DMS153 treated with DMSO at 0.1 percent for 48 hours (cell line): ENCODE results near the gene ADAM12.

Experiments used
- DNase-seq: peaks from one replicate; lab custom pipeline; 2025; ENCODE audit not compliant: unreplicated experiment; lab: John Stamatoyannopoulos, UW

Gene ADAM12

DNA sequence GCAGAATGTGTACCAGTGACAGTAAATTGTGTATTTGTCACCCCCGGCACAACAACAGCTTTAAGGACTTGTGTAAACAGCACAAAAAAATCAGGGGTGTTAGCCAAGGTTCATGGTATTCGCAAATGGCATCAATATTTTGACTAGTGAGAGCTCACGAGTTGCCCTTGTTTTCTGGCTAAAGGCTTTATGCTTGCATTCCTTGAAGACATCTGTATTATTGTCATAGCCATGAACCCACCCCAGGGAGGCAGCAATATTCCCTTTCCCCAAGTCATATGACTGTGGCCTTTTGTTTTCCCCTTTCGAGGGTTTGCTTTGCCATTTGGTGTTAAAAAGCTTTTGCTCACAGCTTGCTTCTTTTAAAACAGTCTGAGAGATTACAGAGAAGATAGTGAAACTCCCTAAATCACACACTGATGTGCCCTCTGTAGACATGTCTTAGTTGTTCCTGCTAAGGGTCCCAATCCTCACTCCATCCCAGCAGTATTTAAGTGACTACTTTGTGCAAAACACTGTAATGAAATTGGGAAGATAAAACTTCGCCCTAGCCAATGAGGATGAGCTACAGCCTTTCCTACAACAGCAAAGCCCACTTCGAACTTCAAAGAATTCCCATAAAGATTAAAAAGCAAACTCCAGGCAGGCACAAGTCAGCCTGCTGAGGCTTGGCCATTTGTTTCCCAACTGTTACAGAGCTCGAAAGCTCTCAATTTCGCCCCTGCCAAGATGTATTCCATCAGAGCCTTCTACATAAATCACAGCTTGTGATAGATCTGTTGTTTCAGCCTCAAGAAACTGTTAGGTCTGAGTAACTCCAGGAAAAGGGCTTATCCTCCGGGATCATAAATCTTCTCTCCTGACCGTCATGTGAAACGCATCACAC is 172.3 kb downstream of the ADAM12 start:
- no peak for DNase-seq

DNA sequence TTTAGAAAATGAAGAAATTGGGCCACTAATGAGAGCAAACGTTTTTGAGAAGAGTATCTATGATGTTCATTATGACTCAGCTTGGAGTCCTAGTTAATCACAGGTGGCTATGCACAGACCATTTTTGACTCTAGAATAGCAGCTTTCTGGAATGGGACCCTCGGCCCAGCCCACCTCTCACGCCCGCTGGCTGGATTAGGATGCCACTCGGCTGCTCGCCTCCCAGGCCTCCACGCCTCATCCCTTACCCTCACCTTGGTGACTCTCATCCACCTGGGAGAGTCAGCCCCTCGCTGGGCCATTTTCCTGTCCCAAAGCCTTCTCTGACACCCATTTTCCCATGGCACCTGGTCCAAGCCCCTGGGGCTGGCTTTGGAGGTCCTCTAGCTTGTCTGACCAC is 173.6 kb downstream of the ADAM12 start:
- no peak for DNase-seq

DNA sequence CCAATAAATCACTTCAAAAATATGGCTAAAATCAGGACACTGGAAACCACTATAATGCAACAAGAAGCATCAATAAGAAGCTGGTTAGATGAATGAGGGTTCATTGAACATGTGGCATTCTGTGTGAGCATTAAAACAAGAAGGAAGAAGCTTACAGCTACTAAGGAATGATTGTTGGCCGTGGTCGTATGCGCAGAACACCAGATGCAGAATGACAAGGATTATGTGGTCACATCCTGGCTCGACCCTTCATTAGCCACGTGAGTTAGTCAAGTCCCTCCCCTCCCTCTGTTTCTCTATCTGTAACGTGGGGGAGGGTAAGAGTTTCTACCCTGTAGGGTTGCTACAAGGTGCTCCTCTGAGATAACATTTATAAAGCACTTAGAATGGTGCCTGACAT is 174.3 kb downstream of the ADAM12 start:
- DNase-seq = no peak

DNA sequence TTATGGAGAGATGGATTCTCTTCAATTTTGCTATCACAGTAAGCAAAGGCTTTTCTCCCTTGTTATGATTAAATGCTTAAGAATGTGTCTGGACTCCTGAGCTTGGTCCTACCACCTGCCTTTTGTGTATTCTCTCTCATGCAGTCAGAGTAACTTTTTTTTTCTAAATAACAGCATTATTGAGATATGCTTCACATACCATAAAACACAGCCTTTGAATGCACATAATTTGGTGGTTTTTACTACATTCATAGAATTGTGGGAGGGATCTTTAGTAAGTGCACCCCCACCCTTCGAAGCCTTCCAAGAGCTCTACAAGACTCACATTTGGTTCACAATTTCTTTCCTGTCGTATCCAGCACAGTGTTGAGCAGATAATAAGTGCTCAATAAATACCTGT is 175.5 kb downstream of the ADAM12 start:
- DNase-seq = no peak

DNA sequence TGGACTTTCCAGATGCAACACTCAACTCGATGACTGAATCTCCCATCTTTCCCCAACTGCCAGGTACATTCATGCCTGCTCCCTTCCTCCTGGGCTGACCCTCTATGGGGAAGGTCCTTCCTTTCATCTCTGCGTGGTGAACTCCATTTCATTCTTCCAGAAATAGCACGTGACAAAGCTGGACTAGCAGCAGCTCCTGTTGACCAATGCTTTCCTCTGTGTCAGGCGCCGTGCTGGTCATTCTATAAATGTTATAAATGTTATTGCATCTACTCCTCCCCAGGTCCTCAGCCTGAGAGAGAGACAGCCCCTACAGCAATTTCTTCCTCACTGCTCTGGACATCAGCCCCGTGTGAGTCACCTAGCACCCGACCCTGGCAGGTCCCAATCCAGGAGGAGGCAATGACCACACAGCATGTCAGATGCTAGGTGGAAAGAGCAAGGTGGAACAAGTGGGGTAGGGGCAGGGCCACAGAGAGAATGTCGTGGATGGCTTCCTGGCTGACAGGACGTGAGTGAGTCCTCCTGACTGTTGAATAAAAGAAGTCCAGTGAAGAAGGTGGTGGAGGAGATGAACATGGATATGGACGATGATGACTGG is 178.1 kb downstream of the ADAM12 start:
- DNase-seq = no peak

DNA sequence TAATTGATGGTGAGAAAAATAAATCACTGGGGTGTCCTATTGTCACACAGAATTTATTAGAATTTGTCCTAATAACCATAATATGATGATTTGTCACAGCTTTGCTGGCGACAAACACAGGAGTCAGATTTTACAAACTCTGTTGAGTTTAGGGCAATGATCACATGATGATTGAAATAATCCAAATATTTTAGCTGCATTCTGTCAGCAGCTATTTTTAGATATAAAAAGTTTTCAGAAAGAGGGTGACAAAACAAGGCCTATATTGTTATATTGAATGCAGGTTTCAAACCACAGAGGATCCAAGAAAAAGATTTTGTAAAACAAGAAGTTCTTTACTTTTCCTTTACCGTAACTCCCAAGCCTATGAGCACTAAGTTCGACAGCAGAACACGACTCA is 178.8 kb downstream of the ADAM12 start:
- DNase-seq = no peak

DNA sequence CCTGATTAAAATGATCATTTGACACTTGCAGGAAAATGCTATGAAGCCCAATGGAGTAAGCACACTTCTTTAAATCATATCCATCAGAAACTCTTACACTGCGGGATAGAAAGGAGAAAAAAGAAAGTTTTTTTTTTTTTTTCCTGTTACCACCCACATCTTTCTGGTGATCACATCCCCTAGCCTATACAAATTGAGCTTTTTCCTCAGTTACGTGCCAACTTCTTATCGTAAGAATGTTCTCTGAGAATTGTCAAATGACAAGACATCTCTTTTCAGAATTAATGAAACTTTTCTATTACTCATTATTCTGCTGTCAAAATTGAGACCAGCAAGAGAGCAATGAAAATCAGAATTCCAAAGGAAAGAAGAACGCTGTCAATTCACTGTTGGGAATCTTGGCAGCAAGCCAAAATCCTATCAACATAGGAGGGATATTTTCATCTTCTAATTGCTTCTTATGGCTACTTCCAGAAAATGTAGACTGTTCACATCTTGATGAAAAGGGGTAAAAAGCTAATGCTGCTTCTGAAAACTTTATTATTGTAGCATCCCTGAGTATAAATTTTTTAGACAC is 179.5 kb downstream of the ADAM12 start:
- DNase-seq = no peak

DNA sequence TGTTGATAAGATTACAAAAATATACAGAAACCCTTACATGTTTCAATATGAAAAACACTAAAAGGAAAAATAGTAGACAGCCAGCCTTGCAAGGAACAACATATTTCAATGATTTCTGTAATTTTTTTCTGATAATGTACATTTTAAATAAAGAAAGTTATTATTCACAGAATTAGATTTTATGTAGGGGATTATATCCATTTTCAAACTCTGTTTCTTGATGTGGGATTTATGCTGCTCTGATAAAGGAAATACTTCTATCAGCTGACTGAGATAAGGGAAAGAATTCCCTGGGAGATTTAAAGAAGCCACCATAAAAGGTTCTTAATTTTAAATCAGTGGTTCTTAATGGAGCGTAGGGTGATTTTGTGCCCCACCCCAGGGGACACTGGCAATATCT is 180.4 kb downstream of the ADAM12 start:
- no peak for DNase-seq

DNA sequence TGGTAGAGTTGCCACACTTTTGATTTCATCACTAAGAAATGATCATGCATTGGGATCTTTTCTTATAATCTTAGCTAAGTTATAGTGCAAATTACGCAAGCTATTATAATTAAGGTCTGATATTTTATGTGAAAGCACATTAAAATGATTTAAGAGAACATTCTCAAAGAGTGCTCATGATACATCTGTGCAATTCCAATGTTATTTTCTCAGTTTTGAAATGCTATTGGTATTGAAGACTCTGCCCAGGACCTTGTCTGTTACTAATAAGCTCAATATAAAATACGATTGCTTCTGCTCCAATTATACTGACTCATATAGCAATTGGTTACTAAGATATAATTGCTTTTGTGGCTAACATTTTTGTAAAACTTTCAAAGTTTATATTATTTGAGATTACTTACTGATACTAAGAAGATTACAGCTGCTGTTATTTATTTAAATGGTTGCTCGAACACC is 180.9 kb downstream of the ADAM12 start:
- no peak for DNase-seq

DNA sequence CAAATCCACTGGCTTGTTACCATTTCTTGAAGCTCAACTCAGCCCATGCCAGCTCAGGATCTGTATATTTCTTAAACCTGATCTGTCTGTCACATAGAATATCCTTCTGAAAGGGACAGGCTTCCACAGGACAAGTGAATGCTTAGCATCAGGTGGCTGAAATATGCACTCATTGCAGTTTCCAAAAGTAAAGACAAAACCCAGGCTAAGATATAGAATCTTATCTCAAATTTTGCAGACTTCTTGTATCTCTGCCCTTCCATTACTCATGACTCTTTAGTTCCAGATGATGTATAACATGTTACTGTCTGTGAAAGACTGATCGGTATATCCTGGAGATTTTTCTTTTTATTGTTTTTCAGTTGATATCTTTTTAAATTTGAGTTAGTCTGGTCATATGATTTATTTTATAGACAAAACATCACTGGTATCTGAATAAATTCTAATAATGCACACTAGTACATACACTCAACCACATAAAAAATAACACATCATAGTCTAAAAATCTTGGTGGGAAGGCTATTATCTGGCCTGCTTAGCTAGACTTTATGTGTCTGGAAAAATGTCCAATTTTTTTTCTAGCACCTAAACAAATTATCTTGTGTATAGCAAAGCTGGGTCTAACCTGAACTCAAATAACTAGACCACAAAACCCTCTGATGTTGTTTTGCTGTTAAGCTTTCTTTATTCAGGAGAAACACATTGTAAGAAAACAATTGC is 182.6 kb downstream of the ADAM12 start:
- DNase-seq = no peak

DNA sequence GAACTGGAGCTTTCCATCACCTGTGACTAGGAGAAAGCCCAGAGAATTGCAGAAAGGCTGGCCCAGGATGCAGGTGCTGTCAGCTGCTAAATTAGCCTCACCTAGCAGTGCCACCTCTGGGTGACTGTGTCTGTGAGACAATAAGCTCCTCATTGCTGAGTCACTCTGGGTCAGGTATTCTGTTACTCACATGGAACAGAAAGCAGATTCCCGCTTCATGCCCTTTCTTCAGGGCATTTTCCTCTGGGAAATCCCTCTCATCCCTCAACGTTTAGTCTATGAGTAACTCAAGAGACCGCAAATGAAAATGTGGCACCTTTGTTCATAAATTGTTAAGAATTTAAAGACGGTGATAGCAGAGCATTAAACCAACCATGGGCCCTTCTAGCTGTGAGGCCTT is 184.0 kb downstream of the ADAM12 start:
- no peak for DNase-seq

DNA sequence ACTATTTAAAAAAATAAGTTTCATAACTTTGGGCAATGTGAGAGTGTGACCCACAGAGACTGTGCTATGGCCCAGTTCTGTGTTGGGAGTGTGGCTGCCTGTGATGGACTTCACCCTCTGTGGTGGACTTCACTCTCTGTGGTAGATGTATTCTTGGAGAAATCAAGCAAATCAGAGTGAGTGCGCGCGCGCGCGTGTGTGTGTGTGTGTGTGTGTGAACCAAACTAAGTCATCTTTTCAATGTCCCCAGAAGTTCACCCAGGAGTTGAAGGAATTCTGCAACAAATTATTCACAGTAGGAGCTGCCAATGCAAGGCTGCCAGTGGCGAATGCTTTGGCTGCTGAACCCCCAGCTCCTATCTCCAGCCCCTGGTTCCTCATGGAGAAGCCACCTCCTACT is 184.5 kb downstream of the ADAM12 start:
- DNase-seq = no peak

DNA sequence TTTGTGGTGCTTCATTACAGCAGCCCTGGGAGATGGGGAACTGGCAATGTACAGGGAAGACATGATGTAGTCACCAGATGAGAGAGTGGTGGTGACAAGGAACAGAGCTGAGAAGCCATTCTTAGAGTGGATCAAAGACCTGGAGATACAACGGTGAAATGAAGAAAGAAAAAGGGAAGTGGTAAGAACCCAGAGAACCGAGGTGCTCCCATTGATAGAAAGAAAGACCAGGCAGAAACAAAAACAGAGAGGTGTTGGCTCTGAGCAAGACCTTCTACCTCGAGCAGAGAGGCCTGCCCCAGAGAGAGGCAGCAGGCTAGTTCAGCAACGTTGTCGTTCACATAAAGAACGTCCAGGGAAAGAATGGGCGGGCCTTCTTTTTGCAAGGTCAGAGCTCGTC is 186.7 kb downstream of the ADAM12 start:
- DNase-seq = no peak

DNA sequence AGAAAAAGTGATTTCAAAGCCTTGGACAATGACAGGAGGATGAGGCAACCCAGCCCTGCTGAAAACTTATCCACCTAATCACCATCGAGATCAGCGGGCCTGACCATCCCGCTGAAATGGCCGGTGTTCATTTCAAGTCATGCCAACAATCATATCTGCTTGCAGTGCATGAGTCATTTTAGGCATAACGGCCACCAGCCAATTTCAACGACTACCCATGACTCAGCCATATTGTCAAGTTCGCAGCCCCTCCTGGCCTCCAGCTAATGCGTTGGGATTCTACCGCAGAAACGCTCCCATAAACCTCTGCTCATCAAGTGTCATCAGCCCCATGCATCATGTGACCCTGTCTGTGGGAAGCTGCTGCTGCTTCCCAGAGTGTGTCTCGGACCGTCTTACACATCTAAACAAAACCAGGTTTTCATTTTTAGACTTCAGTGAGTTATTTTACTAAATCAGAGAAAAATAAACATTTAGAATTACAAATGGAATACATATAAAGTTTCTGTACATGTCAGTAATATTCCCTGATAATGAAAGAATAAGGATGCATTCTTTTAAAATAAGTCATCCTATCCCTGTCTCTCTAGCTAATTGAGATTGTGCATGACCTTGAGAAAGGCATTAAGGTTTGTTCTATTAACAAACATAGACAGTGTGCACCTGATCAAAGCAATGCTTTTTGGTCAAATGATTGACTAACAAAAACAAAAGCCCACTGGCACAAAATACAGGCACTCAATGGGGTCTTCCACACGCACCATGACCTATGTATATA is 188.9 kb downstream of the ADAM12 start:
- no peak for DNase-seq

DNA sequence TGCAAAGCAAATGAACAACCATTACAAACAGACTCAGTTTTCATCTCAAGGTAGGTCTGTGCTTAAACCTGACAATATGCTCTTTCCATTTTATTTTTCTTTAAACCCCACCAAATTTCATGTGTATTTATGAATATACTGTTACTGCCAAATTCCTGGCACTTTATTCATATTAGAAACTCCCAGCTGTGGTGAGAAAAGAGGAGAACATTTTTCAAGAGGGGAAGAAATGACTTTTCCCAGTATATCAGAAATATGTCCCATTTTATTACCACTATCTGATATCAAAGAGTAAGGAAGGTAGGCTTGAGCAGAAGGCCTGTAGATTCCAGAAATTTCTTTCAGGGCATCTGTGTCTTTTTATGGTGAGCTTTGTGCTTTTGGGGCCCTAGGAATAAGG is 189.6 kb downstream of the ADAM12 start:
- no peak for DNase-seq

DNA sequence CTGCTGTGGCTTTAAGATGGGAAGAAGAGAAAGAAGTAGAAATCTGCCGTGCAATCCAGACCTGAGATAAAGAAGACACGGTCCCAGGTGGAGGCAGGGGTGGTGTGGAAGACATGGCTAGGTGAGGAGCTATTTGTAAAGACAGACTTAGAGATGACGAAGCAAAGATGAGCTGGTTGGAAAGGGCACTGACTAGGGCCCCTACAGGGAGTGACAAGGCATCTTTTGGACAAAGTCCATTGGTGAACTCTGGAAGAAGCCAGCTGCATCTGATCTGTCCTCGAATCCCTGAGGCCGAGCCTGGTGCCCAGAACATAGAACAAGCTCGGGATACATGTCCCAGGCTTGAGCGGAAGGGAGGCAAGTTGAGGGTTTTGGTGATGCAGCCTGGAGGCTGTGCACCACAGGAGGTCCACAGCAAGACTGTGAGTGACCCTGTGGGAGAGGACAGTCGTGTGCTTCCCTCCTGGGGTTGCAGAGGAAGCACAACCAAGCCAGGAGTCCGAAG is 191.2 kb downstream of the ADAM12 start:
- no peak for DNase-seq

DNA sequence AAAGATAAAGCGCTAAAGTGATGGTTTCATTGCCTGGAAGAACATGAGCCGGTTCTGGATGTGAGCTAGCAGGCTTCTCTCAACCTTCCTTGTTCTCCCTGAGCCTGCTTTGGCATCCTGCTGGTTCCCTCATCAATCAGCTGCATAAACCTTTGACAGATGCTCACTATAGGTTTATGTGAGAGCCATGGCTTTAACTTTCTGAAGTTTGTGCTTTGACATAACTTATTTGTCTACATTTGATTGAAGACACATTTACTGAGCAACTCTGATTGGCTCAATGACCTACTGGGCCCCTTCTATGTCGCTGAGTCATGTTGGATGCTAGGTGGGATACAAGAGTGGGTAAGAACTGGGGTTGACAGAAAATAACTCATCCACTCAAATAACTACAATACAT is 192.0 kb downstream of the ADAM12 start:
- DNase-seq = no peak

DNA sequence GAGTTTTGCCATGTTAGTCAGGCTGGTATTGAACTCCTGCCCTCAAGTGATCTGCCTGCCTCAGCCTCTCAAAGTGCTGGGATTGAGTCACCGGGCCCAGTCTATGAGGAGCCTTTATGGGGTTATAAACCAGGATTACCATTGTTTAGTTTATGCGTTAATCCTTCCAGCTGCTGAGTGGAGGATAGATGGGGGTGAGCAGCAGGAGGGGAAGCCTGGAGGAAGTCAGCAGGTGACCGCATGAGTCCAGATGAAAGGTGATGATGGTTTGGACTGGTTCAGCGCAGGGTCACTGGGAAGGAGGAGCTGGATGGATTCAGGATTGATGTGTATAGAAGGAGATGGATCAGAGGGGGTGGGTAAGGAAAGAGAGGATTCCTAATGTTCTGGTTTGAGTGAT is 197.1 kb downstream of the ADAM12 start:
- no peak for DNase-seq

DNA sequence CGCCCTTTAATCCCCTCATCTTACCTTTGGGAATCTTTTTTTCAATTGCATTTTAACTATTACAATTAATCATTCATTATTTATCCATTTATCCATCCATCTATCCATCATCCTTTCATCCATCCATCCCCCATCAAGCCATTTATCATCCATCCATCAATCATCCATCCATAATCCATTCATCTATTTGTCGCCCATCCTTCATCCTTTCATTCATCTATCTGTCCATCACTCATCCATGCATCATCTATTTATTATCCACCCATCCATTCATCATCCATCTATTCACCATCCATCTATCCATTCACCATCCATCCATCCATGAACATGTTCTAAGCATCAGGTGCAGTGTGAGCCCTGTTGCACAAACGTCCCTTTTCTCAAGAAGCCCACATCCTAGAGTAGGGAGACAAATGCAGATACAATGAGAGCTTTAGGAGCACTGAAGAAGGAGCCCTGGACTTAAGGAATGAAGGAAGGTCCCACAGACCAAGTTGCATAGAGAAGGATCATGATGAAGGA is 199.5 kb downstream of the ADAM12 start:
- DNase-seq = no peak

DNA sequence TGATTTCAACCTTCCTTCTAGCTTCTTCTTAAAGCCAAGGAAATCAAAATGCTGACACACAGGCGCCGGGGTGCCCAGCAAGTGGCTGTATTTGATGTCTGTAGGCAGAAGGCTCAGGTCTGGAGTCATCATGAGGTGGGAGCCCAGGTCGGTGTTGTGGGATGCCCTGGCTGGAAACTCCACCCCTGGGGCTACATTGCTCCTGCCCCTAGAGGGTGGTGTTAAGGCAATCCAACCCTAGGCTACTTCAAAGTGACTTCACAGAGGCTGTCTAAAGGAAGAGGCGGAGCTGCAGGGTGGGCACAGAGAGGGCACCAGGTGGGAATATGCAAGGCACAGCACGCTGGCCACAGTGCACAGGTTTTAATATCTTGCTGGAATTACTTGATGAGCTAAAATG is 200.9 kb downstream of the ADAM12 start:
- no peak for DNase-seq
